ENCODE measurements around the gene ANXA2R. TPM values are rescaled to one million over a fixed set of nuclear protein-coding genes. Genes with fewer than 3 reads are reported as not detected.

Gene ANXA2R
- total RNA-seq, 1 experiment from 2014 or later: 0.72 TPM

- TF ChIP-seq ZNF671 (CRISPR knock-in tag; IDR thresholded peaks at IDR 0.05) (no peak), GRHL2 (CRISPR knock-in tag; IDR thresholded peaks at IDR 0.05; ENCODE audit: insufficient replicate concordance, severe bottlenecking) (no peak), IRF1 (CRISPR knock-in tag; IDR thresholded peaks at IDR 0.05) (no peak), ATF2 (CRISPR knock-in tag; IDR thresholded peaks at IDR 0.05; ENCODE audit: borderline replicate concordance, low read depth) (no peak)
- H3K27ac Mint-ChIP-seq: no peak overlapping the region
- CTCF ChIA-PET: interaction anchor here (0.6 to 1.6 kb wide), 7 partner anchors 13 to 85 kb away, joined by 3 to 10 read pairs (median 3); no protein-coding TSS in a partner anchor
- POLR2A ChIA-PET: no interaction called here
- peaks cover 34% of the 10 kb centered on the region for H3K4me1 Mint-ChIP-seq
- peaks cover 6% of the 10 kb centered on the region; the same call in 1 of the 2 replicates for H3K36me3 Mint-ChIP-seq
- H3K9me3 Mint-ChIP-seq: peaks cover 7% of the 10 kb centered on the region
- ATAC-seq (no peak), DNase-seq (ENCODE audit: low spot score) (no peak)
- peaks cover 100% of the 10 kb centered on the region for H3K27me3 Mint-ChIP-seq (ENCODE audit: low read depth)
- H3K4me3 Mint-ChIP-seq: peak overlapping the region; percentile 56
Observed at GRCh38 chr5:42994246-42994554, 45.9 kb downstream of the ANXA2R start.

GRCh38 chr5:42993516-42994245 is 46.4 kb downstream of the ANXA2R start:
- Mint-ChIP-seq H3K4me1 (peaks cover 34% of the 10 kb centered on the region), H3K36me3 (peaks cover 8% of the 10 kb centered on the region), H3K4me3 (peak overlapping the region; percentile 39; the same call in 1 of the 2 replicates), H3K9me3 (peaks cover 11% of the 10 kb centered on the region), H3K27ac (no peak overlapping the region), H3K27me3 (ENCODE audit: low read depth) (peaks cover 100% of the 10 kb centered on the region)
- POLR2A ChIA-PET: no interaction called here
- DNase-seq (ENCODE audit: low spot score) (no peak), ATAC-seq (no peak)
- TF ChIP-seq TEAD1 (CRISPR knock-in tag; IDR thresholded peaks at IDR 0.05) (no peak), ZSCAN18 (CRISPR knock-in tag; IDR thresholded peaks at IDR 0.05) (no peak), E2F4 (CRISPR knock-in tag; IDR thresholded peaks at IDR 0.05; ENCODE audit: borderline replicate concordance, low read depth) (no peak), ZNF512 (CRISPR knock-in tag; IDR thresholded peaks at IDR 0.05; ENCODE audit: borderline replicate concordance) (no peak), STAT6 (CRISPR knock-in tag; conservative IDR thresholded peaks at IDR 0.05; ENCODE audit: low read depth) (no peak), ZNF416 (CRISPR knock-in tag; IDR thresholded peaks at IDR 0.05) (no peak), ZNF121 (CRISPR knock-in tag; IDR thresholded peaks at IDR 0.05) (no peak), OVOL2 (CRISPR knock-in tag; IDR thresholded peaks at IDR 0.05; ENCODE audit: borderline replicate concordance) (no peak), SMAD4 (CRISPR knock-in tag; IDR thresholded peaks at IDR 0.05) (no peak), NFYB (CRISPR knock-in tag; conservative IDR thresholded peaks at IDR 0.05; ENCODE audit: low read depth) (no peak), ATF2 (CRISPR knock-in tag; IDR thresholded peaks at IDR 0.05; ENCODE audit: borderline replicate concordance, low read depth) (no peak), ZNF138 (CRISPR knock-in tag; conservative IDR thresholded peaks at IDR 0.05) (no peak), FOXP4 (CRISPR knock-in tag; IDR thresholded peaks at IDR 0.05) (no peak), ATF1 (CRISPR knock-in tag; IDR thresholded peaks at IDR 0.05) (no peak), NFE2L1 (CRISPR knock-in tag; IDR thresholded peaks at IDR 0.05) (no peak), ZNF219 (CRISPR knock-in tag; IDR thresholded peaks at IDR 0.05; ENCODE audit: borderline replicate concordance) (no peak)
- CTCF ChIA-PET: interaction anchor here (0.6 to 1.8 kb wide), 9 partner anchors 14 to 85 kb away, joined by 3 to 10 read pairs (median 4); no protein-coding TSS in a partner anchor
